Sciatic nerve (tissue), 2 donors: Measurements from ENCODE around the gene TBRG4. TPM values are rescaled to one million over a fixed set of nuclear protein-coding genes. Genes with fewer than 3 reads are reported as not detected.

Experiments used
- ATAC-seq: fragments of 200-7000 bp; cut with Tn5 transposase; one replicate; pipeline ENCODE4 v1.9.1; 2020; ENCODE audit warnings: mild to moderate bottlenecking, moderate library complexity
- DNase-seq: peaks from one replicate; pipeline ENCODE4 v3.0.0-alpha.2; 2020; ENCODE audit warnings: low spot score
- intact Hi-C: fragments of 100-400 bp; cut with DNase I; formaldehyde crosslinking; loops from one replicate; pipeline ENCODE4 v1.14.2; 2022
- total RNA-seq: library from RNA; stranded (reverse); fragmentation: NEBNext Ultra II Directional; extraction: Animal tissue kit (Norgen Biotek cat#: 25700); gene quantifications from one replicate; pipeline ENCODE4 v1.2.1, GENCODE V29; 2021
- donor health status: DM: no; HTN: no; CAD: no.
- donor health status: DM: no; HTN: no; CAD: no.

TBRG4 gene
- total RNA-seq, 1 donor from 2014 or later: 39.5 TPM

DNA sequence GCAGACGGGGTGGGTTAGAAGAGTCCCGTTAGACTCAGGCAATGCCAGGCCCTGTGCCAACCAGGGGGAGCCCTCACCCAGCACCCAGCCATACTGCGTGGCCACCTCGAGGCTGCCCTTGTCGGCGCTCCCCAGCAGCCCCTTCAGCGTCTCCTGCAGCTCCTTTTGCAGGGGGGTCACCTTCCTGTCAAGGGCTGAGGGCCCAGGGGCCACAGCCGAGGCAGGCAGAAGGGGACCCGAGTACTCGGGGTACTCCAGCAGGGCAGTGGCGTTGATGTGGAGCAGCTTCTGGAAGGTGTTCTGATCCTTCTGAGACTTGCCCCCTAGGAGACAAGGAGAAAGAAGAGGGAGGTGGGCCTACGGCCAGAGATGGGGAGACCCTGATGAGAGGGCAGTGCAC is 9.7 kb downstream of the TBRG4 start:
- no peak for DNase-seq
- ATAC-seq: no peak
- intact Hi-C loops: no loop called here

- intact Hi-C loops: no loop called here
- no peak for DNase-seq
- ATAC-seq: no peak
Measured at GRCh38 chr7:45100761-45101480, 10.6 kb downstream of the TBRG4 start.

GRCh38 chr7:45099891-45100760 is 11.4 kb downstream of the TBRG4 start:
- intact Hi-C loops: no loop called here
- no peak for ATAC-seq

GRCh38 chr7:45098983-45099839 is 12.3 kb downstream of the TBRG4 start:
- DNase-seq (no peak), ATAC-seq (no peak)
- intact Hi-C loops: no loop called here

More at GRCh38 chr7:45099891-45100760, 11.4 kb downstream of the TBRG4 start:
- no peak for DNase-seq

- no peak for ATAC-seq
- intact Hi-C loops: no loop called here
Measured at GRCh38 chr7:45092931-45093235, 18.6 kb downstream of the TBRG4 start.

GRCh38 chr7:45092100-45092930 is 19.2 kb downstream of the TBRG4 start:
- intact Hi-C loops: no loop called here
- no peak for ATAC-seq
- DNase-seq: no peak

More at GRCh38 chr7:45092931-45093235, 18.6 kb downstream of the TBRG4 start:
- no peak for DNase-seq

GRCh38 chr7:45089341-45089891 is 22.1 kb downstream of the TBRG4 start:
- peak; percentile 79 for DNase-seq
- intact Hi-C loops: no loop called here

GRCh38 chr7:45088821-45089340 is 22.6 kb downstream of the TBRG4 start, which contains the start of gene NACAD:
Gene NACAD, minus strand, starts transcription at chr7:45088969. Its CDS starts 75 bp downstream, at chr7:45088894.
- intact Hi-C loops: no loop called here
- DNase-seq: peak; percentile 71
- peak; percentile 87 for ATAC-seq

More at GRCh38 chr7:45089341-45089891, 22.1 kb downstream of the TBRG4 start:
- peak; percentile 58 for ATAC-seq

DNA sequence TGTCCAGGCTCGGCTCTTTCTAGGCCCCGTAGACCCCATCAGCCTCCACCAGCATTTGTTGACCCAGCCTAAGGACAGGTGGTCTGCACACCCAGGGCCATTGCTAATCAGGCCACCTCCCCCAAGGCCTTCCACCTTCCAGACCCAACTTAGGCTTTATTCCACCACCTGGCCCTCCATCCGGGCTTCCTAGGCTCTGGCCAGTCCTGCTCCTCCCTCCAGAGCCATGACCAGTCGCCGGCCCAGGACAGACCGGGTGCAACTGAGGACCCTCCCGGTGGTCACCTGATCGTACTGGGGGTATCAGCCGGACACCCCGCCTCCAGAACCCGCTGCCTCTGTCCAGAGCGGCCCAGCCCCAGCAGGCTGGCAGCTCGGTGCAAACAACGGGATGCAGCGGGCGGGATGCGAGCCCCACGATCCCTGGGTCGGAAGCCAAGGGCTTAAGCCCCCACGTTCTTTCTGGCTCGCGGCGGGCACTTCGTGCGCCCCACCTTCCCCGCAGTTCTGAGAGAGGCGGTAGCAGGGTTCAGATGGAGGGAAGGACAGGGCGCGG is 23.3 kb downstream of the TBRG4 start:
- DNase-seq: no peak
- intact Hi-C loops: no loop called here
- ATAC-seq: peak; percentile 47

DNA sequence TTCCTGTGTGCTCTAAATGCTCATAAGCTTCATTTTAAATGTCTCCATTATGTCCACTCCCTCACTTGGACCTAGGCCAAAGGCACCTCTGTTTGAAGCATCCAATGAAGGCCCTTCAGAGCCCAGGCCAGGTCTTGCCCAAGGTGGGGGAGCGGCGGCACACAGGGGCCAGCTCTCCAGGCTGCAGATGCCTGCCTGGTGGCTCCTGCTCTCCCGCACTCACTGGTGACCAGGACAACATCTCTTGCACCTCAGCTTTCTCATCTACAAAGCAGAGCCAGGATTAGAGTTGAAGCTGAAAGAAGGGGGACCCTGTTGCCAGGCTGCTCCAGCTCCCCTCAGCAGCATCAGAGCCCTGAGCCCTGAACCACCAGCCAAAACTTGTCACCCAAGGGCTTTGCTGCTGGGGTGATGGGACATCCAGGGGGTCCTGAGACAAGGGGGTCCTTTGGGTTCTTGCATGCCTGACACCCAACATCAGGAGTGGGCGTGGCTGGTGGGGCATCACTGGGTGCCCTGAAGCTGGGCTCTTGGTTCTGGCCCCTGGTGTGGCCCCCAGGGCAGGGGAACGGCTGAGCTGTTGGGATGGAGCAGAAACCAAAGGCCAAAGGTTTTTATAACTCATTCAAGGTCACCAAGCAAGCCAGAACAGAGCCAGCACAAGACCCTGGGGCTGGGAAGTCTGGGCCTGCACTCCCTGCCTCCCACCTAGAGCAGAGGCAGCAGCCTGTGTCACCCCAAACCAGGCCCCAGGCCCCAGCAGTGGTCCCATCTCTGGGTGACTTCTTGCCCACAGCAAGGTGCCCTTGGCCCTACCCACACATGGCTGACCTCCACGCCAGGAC is 24.0 kb downstream of the TBRG4 start:
- ATAC-seq (peak; percentile 18), DNase-seq (no peak)

DNA sequence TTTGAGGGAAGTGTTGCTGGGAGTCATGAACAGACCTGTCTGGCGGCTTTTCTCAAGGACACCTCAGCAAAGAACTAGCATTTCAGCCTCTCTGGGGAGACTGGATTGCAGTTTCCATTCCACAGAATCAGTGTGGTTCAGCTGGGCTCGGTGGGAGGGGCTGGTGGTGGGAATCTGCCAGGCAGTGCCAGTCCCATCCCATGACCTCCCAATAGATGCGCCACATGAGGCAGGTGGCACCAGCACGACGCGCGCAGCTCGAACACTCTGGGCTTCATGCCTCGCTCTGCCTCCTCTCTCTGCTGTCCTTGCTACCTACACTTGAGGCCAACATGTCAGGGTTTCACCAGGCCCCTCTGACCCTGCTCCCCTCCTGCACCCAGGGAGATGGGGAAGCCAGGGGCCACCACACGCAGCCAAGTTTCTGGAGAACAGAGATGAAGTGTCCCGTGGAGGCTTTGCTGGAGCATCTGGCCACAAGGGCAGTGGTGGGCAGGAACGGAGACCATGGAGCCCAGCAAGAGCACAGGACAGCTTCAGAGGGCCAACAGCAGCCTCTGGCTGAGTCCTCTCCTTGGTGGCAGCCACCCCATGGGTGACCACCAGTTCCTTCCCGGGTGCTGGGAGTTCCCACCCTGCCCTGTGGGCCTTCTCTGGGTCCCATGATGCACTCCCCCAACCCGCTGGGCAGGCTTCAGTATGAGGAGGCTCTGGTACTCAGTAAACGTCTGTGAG is 25.0 kb downstream of the TBRG4 start:
- ATAC-seq (no peak), DNase-seq (no peak)
- intact Hi-C loops: no loop called here

More for the DNA sequence above, 24.0 kb downstream of the TBRG4 start:
- intact Hi-C loops: no loop called here

GRCh38 chr7:45085619-45086200 is 25.8 kb downstream of the TBRG4 start:
- ATAC-seq (no peak), DNase-seq (no peak)
- intact Hi-C loops: no loop called here

DNA sequence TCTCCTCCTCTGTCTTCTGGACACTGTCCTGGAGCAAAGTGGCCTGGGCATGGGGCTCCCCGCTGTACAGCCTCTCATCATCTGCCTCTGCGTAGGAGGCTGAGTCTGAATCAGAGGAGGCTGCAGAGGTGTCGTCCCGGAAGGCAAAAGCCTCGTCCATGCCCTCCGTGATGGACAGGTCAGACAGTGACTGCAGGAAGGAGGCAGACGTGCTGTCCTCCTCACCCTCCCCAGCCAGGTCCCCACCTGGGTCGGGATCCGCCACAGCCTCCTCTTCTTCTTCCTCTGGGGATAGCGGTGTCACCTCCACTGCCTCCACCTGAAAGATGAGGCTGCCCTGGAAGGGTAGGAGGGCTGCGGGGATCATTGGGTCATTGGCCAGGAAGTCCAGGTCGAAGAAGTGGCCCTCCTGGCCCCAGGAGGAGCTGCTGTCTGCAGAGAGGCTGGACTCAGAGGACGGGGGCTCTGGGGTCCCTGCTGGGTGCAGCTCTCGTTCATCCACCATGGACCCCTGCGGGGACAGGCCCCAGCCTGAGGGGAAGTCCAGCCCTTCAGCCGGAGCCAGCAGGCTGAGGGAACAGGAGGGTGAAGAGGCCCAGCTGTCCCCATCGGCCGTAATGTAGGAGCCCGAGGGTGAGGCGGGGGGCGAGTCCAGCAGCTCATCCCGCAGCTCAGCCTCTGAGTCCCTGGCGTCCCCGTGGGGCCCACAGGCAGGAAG is 26.4 kb downstream of the TBRG4 start:
- intact Hi-C loops: no loop called here
- no peak for ATAC-seq
- DNase-seq: no peak

- no peak for ATAC-seq
- intact Hi-C loops: no loop called here
- DNase-seq: no peak
Measured at GRCh38 chr7:45084336-45084735, 27.2 kb downstream of the TBRG4 start.

- intact Hi-C loops: no loop called here
- ATAC-seq (no peak), DNase-seq (peak; percentile 53)
Measured at GRCh38 chr7:45082831-45083331, 28.6 kb downstream of the TBRG4 start.
